GM12801 (cell line): ENCODE measurements around the gene HAND2.

ENCODE experiments used
- CTCF ChIP-seq: IDR thresholded peaks from one replicate; pipeline ENCODE4 v1.5.1; 2011; ENCODE audit warnings: control low read depth; ENCODE audit not compliant: insufficient read length; ENCODE audit errors: extremely low read depth

The HAND2 gene

GRCh38 chr4:173488656-173489055 lies 41.4 kb downstream of the HAND2 start:
- no peak for TF ChIP-seq CTCF

- no peak for TF ChIP-seq CTCF
Observed at GRCh38 chr4:173488074-173488473, 42.0 kb downstream of the HAND2 start.

- no peak for TF ChIP-seq CTCF
Observed at GRCh38 chr4:173486714-173487392, 43.2 kb downstream of the HAND2 start.

- no peak for TF ChIP-seq CTCF
Observed at GRCh38 chr4:173485164-173485563, 44.9 kb downstream of the HAND2 start.

GRCh38 chr4:173482330-173482931 lies 47.6 kb downstream of the HAND2 start:
- TF ChIP-seq CTCF: no peak

GRCh38 chr4:173478913-173479283 lies 51.1 kb downstream of the HAND2 start:
- TF ChIP-seq CTCF: no peak

- no peak for TF ChIP-seq CTCF
Observed at GRCh38 chr4:173478201-173478912, 51.7 kb downstream of the HAND2 start.
